GM12874 (cell line): Measurements from ENCODE around the gene GOLGA3.

Experiments
- TF ChIP-seq, protein P1 (sequence below): IDR thresholded peaks from 2 replicates; pipeline ENCODE4 v1.5.1; 2011; ENCODE audit warnings: low read depth, mild to moderate bottlenecking, control low read depth, low read length, moderate library complexity; ENCODE audit not compliant: insufficient read depth

The GOLGA3 gene

DNA sequence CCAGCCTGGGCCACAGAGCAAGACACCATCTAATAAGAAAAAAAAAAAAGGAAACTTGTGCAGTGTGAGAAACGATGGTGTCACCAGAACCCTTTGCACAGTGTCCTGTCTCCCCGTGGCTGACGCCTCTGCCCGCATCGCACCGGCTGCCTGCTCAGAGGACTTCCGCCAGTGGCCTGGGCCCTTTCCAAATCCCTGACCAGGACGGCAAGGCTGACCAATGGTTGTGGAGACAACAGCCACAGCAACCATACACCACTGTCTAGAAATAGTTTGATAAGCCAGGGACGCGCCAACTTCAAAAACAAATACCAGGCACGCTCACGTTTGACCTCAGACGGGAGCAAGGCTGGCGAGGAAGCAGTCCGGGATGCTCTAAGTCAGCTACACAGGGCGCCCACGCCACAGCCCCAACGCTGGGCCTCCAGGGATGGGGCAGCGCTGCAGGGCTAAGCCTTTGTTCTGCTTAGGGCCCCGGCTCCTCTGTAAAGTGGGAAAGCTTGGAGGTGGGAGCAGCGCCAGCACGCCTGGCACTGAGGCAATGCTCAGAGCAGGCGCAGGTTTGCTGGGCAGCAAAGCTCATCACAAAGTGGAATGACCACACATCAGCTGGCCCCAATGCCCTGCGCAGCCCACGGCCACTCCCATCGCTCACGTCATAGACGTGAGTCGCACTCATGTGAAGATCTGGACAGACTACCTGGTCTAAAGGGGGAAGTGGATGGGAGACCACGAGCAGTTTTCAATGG lies 105.5 kb downstream of the GOLGA3 start:
- TF ChIP-seq, protein P1, sequence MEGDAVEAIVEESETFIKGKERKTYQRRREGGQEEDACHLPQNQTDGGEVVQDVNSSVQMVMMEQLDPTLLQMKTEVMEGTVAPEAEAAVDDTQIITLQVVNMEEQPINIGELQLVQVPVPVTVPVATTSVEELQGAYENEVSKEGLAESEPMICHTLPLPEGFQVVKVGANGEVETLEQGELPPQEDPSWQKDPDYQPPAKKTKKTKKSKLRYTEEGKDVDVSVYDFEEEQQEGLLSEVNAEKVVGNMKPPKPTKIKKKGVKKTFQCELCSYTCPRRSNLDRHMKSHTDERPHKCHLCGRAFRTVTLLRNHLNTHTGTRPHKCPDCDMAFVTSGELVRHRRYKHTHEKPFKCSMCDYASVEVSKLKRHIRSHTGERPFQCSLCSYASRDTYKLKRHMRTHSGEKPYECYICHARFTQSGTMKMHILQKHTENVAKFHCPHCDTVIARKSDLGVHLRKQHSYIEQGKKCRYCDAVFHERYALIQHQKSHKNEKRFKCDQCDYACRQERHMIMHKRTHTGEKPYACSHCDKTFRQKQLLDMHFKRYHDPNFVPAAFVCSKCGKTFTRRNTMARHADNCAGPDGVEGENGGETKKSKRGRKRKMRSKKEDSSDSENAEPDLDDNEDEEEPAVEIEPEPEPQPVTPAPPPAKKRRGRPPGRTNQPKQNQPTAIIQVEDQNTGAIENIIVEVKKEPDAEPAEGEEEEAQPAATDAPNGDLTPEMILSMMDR, result no peak

DNA sequence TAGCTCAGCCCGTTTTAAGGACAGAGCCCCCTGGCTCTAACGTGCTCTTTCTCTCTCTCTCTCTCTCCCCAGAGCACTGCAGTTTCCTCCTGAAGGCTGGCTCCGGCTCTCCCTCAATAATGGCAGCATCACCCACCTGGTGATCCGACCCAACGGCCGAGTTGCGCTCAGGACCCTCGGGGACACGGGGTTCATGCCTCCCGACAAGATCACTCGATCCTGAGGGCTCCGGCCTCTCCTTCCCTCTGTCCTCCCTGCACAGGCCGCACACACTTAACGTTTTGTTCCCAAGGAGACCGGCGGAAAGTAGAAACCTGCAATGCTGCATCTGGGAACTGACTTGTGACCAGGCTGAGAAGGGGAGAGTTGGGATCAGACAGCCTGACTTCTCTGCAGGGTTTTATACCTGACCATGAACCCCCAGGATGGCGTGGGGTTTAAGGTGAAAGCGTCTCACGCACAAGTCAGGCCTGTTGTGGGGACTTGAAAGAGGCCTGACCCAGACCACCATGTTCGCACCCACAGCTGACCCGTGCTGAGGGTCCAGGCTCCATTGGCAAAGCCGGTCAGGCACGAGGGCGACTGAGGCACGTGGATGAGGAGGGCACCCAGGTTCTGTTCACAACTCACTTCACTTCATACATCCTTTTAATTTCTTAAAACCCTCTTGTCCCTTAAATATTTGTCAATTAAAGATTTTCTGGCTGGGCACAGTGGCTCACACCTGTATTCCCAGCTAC lies 107.9 kb downstream of the GOLGA3 start:
- TF ChIP-seq, protein P1, result no peak

DNA sequence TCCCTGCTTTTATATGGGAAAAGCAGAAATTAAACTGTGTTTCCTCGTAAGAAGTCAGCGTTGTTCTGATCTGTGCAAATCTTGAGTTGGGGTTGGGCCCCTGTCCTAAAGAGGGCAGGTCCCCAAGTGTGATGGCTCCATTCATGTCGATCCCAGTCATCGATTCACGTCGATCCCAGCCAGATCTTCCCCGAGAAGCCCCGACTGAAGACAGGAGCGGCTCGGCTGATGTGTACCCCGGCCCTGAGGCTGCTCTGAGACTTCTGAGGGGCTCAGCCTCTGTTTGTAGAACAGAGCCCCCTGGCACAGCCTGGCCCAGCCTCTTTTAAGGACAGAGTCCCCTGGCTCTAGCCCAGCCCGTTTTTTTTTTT lies 108.7 kb downstream of the GOLGA3 start:
- TF ChIP-seq, protein P1, result no peak

DNA sequence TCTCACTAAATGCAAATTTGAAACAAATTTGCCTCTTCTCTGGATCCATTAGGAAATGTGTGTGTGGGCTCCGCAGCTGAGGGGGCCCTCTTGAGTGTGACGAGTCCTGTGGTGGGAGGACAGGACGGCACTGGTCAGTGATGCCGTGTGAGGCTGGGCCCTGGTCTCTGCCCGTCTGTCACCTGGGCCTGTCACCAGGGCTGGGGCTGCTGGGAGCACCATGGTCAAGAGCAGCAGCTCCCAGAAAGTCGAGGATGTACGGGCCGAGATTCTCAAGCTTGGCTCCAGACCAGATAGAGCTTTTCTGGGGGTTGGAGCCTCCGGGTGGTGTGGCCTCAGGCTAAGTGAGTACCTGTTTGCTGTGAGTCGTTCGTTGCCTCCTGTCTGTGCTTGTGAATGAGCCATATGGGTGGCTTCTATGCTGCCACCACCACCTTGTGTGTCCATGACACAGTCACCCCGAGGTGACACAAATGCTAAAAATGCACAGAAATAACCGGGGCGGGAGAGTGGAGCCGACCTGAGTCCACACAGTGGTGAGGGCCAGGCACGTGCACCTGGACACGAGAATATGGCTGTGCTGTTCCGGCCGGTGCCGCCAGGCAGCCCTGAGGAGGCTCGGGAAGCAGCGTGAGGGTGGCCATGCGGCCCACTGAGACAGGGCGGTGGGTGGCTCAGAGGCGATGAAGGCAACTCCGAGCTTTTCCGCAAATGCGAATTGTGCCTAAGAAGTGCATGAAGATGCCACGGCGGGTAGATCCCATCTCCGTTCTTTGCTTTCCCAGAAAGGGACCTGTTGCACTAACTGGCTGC lies 109.3 kb downstream of the GOLGA3 start:
- TF ChIP-seq, protein P1, result no peak
